OCI-LY7 (cell line): ENCODE data around the gene CDC42BPA. TPM values are rescaled to one million over a fixed set of nuclear protein-coding genes. Genes with fewer than 3 reads are reported as not detected.

Source experiments
- BruUV-seq: library from RNA; stranded (reverse); fragments of 400-500 nt; replicated peaks from 2 replicates; lab custom pipeline; 2021; lab: Mats Ljungman, UMichigan
- CTCF ChIA-PET: fragments of 300-600 bp; sonication (Branson Sonifier 250); formaldehyde crosslinking; loops from one replicate; lab custom pipeline; 2022; ENCODE audit warnings: antibody characterized with exemption; ENCODE audit not compliant: unreplicated experiment; lab: Charles Lee
- POLR2A ChIA-PET: fragments of 300-600 bp; sonication (Branson Sonifier 250); formaldehyde crosslinking; loops from one replicate; lab custom pipeline; 2022; ENCODE audit warnings: antibody characterized with exemption; lab: Charles Lee
- DNase-seq: peaks from one replicate; pipeline ENCODE4 v3.0.0-alpha.2; 2015; ENCODE audit warnings: low spot score
- H2AFZ ChIP-seq: fragments of 200-600 bp; sonication (generic), shearing (Covaris generic); 2 replicates; pipeline ENCODE4 v1.6.1; 2014; ENCODE audit warnings: mild to moderate bottlenecking, antibody characterized with exemption, low read length, moderate library complexity
- H3K27ac ChIP-seq: fragments of 200-600 bp; sonication (generic); 2 replicates; pipeline ENCODE4 v1.5.1; 2014; ENCODE audit warnings: mixed run types, low read depth, mild to moderate bottlenecking, moderate library complexity, low read length, inconsistent platforms; ENCODE audit not compliant: poor library complexity, severe bottlenecking
- H3K36me3 ChIP-seq: fragments of 200-600 bp; sonication (generic); 2 replicates; pipeline ENCODE4 v1.6.1; 2014; ENCODE audit warnings: mild to moderate bottlenecking, antibody characterized with exemption, low read length, moderate library complexity, mixed read lengths; ENCODE audit not compliant: insufficient read depth
- H3K4me1 ChIP-seq: fragments of 200-600 bp; sonication (generic); 2 replicates; pipeline ENCODE4 v1.5.1; 2014; ENCODE audit warnings: mild to moderate bottlenecking, low read length; ENCODE audit not compliant: insufficient read depth, poor library complexity, severe bottlenecking
- H3K4me2 ChIP-seq: fragments of 200-600 bp; sonication (generic); 2 replicates; pipeline ENCODE4 v1.6.1; 2014; ENCODE audit warnings: mild to moderate bottlenecking, low read length
- H3K4me3 ChIP-seq: fragments of 200-600 bp; sonication (generic); 2 replicates; pipeline ENCODE4 v1.5.1; 2014; ENCODE audit warnings: mild to moderate bottlenecking, low read depth, low read length; ENCODE audit not compliant: poor library complexity, severe bottlenecking
- H3K79me2 ChIP-seq: fragments of 200-600 bp; sonication (generic); 2 replicates; pipeline ENCODE4 v1.6.1; 2016; ENCODE audit warnings: low read depth, mild to moderate bottlenecking, low read length, moderate library complexity, mixed read lengths; ENCODE audit not compliant: insufficient read depth
- H3K9me2 ChIP-seq: fragments of 200-600 bp; sonication (generic); 2 replicates; pipeline ENCODE4 v1.6.1; 2016; ENCODE audit warnings: mild to moderate bottlenecking, low read length, mixed read lengths; ENCODE audit not compliant: insufficient read depth
- H3K9me3 ChIP-seq: fragments of 200-600 bp; sonication (generic); 2 replicates; pipeline ENCODE4 v1.6.1; 2014; ENCODE audit warnings: mild to moderate bottlenecking, mixed run types, low read length, mixed read lengths
- H4K20me1 ChIP-seq: fragments of 200-600 bp; sonication (generic); 2 replicates; pipeline ENCODE4 v1.6.1; 2014; ENCODE audit warnings: mild to moderate bottlenecking, antibody characterized with exemption, low read length, moderate library complexity, mixed read lengths; ENCODE audit not compliant: insufficient read depth
- CTCF ChIP-seq: fragments of 200-600 bp; sonication (generic); conservative IDR thresholded peaks from 2 replicates; pipeline ENCODE4 v1.5.1; 2014; ENCODE audit warnings: mild to moderate bottlenecking, antibody characterized with exemption, low read length, moderate library complexity, mixed read lengths
- EZH2phosphoT487 ChIP-seq: fragments of 200-600 bp; sonication (generic); IDR thresholded peaks from 2 replicates; pipeline ENCODE4 v1.6.1; 2018; ENCODE audit warnings: low read depth, borderline replicate concordance, mild to moderate bottlenecking, mixed run types, antibody characterized with exemption, low read length, moderate library complexity, mixed read lengths
- intact Hi-C: fragments of 100-400 bp; cut with micrococcal nuclease; formaldehyde crosslinking; loops from one replicate; pipeline ENCODE4 v1.10.0; 2022; ENCODE audit not compliant: unreplicated experiment
- total RNA-seq, 2 experiments: library from RNA; depleted of rRNA in 1 of 2; stranded (reverse); fragments of >200 nt in 1 of 2; shearing (Covaris generic) in 1 of 2; gene quantifications; 2 replicates each; pipeline ENCODE4 v1.2.3, GENCODE V29; 2014 to 2022

Gene CDC42BPA
- total RNA-seq, 2 experiments from 2014 or later = not detected

GRCh38 chr1:227131193-227131592, 187.1 kb downstream of the CDC42BPA start:
- no peaks in the 10 kb centered on the region for H3K79me2 ChIP-seq
- no peaks in the 10 kb centered on the region for H3K4me1 ChIP-seq
- ChIA-PET CTCF (interaction anchor here (0.5 kb wide), 1 partner anchor 17 kb away, joined by 3 read pairs; no protein-coding TSS in a partner anchor), POLR2A (no interaction called here)
- no peak overlapping the region for H3K27ac ChIP-seq
- H4K20me1 ChIP-seq = no peaks in the 10 kb centered on the region
- TF ChIP-seq EZH2phosphoT487 (no peak), CTCF (peak; percentile 79)
- no peaks in the 10 kb centered on the region for H3K9me3 ChIP-seq
- intact Hi-C loops = no loop called here
- no peak overlapping the region for H2AFZ ChIP-seq
- no peaks in the 10 kb centered on the region for H3K9me2 ChIP-seq
- H3K4me3 ChIP-seq = no peak overlapping the region
- no TSS peak for BruUV-seq
- peak; percentile 19 for DNase-seq
- H3K36me3 ChIP-seq = no peaks in the 10 kb centered on the region
- no peak overlapping the region for H3K4me2 ChIP-seq

- ChIA-PET CTCF (no interaction called here), POLR2A (no interaction called here)
- Histone ChIP-seq H4K20me1 (no peaks in the 10 kb centered on the region), H3K27ac (no peak overlapping the region), H3K9me3 (no peaks in the 10 kb centered on the region), H3K4me1 (no peaks in the 10 kb centered on the region), H3K4me2 (no peak overlapping the region), H3K4me3 (no peak overlapping the region), H3K79me2 (no peaks in the 10 kb centered on the region), H3K9me2 (no peaks in the 10 kb centered on the region), H2AFZ (no peak overlapping the region), H3K36me3 (no peaks in the 10 kb centered on the region)
- DNase-seq = no peak
- intact Hi-C loops = no loop called here
- TF ChIP-seq EZH2phosphoT487 (no peak), CTCF (no peak)
- BruUV-seq = no TSS peak
These were observed 190.4 kb downstream of the CDC42BPA start for GRCh38 chr1:227127891-227128290.

GRCh38 chr1:227125929-227126545, 192.3 kb downstream of the CDC42BPA start:
- ChIA-PET CTCF (no interaction called here), POLR2A (interaction anchor here (0.7 kb wide), 2 partner anchors 260 to 815 kb away, joined by 3 to 5 read pairs; no protein-coding TSS in a partner anchor)
- BruUV-seq = no TSS peak
- Histone ChIP-seq H3K9me3 (no peaks in the 10 kb centered on the region), H3K4me3 (no peak overlapping the region), H2AFZ (no peak overlapping the region), H4K20me1 (no peaks in the 10 kb centered on the region), H3K27ac (no peak overlapping the region), H3K9me2 (no peaks in the 10 kb centered on the region), H3K4me2 (no peak overlapping the region), H3K36me3 (no peaks in the 10 kb centered on the region), H3K4me1 (no peaks in the 10 kb centered on the region), H3K79me2 (no peaks in the 10 kb centered on the region)
- intact Hi-C loops = no loop called here
- no peak for DNase-seq
- TF ChIP-seq EZH2phosphoT487 (no peak), CTCF (no peak)
